Measurements from ENCODE around the gene TMEM239. TPM values are rescaled to one million over a fixed set of nuclear protein-coding genes. Genes with fewer than 3 reads are reported as not detected.
A peak's percentile ranks its signal among the peaks of the same experiment; 100 is the strongest.

Gene TMEM239
- total RNA-seq, 2 experiments from 2014 or later, result not detected

DNA sequence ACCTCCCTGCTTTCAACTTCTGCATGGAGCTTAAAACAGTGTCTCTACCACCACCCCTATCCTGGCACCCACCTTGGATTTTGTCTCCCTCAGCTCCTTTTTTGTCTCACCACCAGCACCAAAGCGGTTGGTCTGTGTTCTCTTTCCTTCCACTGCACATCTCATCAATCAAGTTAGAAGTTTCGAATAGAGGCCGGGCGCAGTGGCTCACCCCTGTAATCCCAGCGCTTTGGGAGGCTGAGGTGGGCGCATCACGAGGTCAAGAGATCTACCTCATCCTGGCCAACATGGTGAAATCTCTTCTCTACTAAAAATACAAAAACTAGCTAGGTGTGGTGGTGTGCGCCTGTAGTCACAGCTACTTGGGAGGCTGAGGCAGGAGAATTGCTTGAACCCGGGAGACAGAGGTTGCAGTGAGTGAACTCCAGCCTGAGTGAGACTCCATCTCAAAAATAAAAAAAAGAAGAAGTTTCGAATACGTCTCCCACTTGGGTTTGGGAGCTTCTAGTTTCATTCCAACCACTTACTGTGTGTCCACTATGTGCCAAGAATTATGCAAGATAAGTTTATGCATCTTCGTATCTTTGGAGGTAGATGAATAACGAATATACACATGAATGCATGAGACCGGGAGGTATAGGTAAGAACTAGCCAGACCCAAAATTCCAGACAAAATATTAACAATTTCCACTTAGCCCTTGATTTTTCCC lies 18.4 kb downstream of the TMEM239 start:
- TF ChIP-seq, protein P1, sequence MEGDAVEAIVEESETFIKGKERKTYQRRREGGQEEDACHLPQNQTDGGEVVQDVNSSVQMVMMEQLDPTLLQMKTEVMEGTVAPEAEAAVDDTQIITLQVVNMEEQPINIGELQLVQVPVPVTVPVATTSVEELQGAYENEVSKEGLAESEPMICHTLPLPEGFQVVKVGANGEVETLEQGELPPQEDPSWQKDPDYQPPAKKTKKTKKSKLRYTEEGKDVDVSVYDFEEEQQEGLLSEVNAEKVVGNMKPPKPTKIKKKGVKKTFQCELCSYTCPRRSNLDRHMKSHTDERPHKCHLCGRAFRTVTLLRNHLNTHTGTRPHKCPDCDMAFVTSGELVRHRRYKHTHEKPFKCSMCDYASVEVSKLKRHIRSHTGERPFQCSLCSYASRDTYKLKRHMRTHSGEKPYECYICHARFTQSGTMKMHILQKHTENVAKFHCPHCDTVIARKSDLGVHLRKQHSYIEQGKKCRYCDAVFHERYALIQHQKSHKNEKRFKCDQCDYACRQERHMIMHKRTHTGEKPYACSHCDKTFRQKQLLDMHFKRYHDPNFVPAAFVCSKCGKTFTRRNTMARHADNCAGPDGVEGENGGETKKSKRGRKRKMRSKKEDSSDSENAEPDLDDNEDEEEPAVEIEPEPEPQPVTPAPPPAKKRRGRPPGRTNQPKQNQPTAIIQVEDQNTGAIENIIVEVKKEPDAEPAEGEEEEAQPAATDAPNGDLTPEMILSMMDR (IDR thresholded peaks at IDR 0.05), result no peak
- no peak overlapping the region for H3K4me3 ChIP-seq (ENCODE audit: low read length)
- H3K4me1 ChIP-seq (ENCODE audit: insufficient read depth, low read length), result peaks cover 9% of the 10 kb centered on the region
- Mint-ChIP-seq H3K4me1 (ENCODE audit: low read depth) (peaks cover 16% of the 10 kb centered on the region), H3K27ac (no peak overlapping the region), H3K4me3 (no peak overlapping the region), H3K36me3 (ENCODE audit: low read depth) (peaks cover 28% of the 10 kb centered on the region), H3K27me3 (no peaks in the 10 kb centered on the region), H3K9me3 (no peaks in the 10 kb centered on the region)
- no peaks in the 10 kb centered on the region for H3K27me3 ChIP-seq (ENCODE audit: control insufficient read depth in 1 of 2, insufficient read depth in 2 of 2, low read length in 2 of 2)
- ChIA-PET POLR2A (interaction anchor here (0.9 kb wide), 1 partner anchor 41 kb away, joined by 3 read pairs; no protein-coding TSS in a partner anchor), CTCF (no interaction called here)
- intact Hi-C loops (cut with DNase I, micrococcal nuclease), result loop anchor here in 1 of 2 experiments (5.0 kb wide), 2 partner anchors 87 to 177 kb away; no protein-coding TSS in a partner anchor
- ATAC-seq (ENCODE audit: poor library complexity), result no peak
- H3K9me3 ChIP-seq (ENCODE audit: control insufficient read depth in 1 of 2, insufficient read depth in 1 of 2, low read length in 2 of 2), result no peaks in the 10 kb centered on the region
- no peak for DNase-seq
- H3K36me3 ChIP-seq (ENCODE audit: insufficient read depth, low read length), result peaks cover 6% of the 10 kb centered on the region
- H3K27ac ChIP-seq (ENCODE audit: low read depth in 1 of 2, low read length in 2 of 2), result no peak overlapping the region

DNA sequence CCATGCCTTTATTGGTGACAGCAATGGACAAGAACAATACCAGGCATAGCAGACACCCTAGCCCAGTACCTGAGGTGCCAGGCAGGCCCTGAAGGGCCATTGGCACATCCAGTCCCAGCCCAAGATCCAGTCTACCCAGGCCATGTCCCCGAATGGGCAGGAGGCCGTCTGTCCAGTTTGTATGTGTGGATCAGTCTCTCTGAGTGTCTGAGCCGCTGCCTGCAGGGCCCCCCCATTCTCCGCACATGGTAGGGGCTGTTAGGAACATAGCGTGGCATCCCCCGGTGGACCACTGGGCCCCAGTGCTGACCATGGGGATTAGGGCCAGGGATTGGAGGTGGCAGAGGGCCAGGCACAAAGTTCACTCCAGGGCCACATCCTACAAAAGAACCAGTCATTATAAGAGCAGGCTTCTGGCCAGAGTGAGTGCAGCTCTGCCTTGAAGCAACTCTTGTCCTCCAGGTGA lies 19.2 kb downstream of the TMEM239 start:
- H3K27ac ChIP-seq (ENCODE audit: low read depth in 1 of 2, low read length in 2 of 2), result no peak overlapping the region
- H3K27me3 ChIP-seq (ENCODE audit: control insufficient read depth in 1 of 2, insufficient read depth in 2 of 2, low read length in 2 of 2), result no peaks in the 10 kb centered on the region
- no peak overlapping the region for H3K4me3 ChIP-seq (ENCODE audit: low read length)
- no peaks in the 10 kb centered on the region for H3K27me3 Mint-ChIP-seq
- POLR2A ChIA-PET, result no interaction called here
- CTCF ChIA-PET, result no interaction called here
- no peak overlapping the region for H3K27ac Mint-ChIP-seq
- H3K9me3 Mint-ChIP-seq, result no peaks in the 10 kb centered on the region
- peaks cover 17% of the 10 kb centered on the region for H3K4me1 ChIP-seq (ENCODE audit: insufficient read depth, low read length)
- H3K9me3 ChIP-seq (ENCODE audit: control insufficient read depth in 1 of 2, insufficient read depth in 1 of 2, low read length in 2 of 2), result no peaks in the 10 kb centered on the region
- peaks cover 28% of the 10 kb centered on the region for H3K36me3 Mint-ChIP-seq (ENCODE audit: low read depth)
- DNase-seq, result no peak
- no peak overlapping the region for H3K4me3 Mint-ChIP-seq
- H3K4me1 Mint-ChIP-seq (ENCODE audit: low read depth), result peaks cover 18% of the 10 kb centered on the region
- H3K36me3 ChIP-seq (ENCODE audit: insufficient read depth, low read length), result peaks cover 6% of the 10 kb centered on the region
- TF ChIP-seq, protein P1 (IDR thresholded peaks at IDR 0.05), result no peak
- ATAC-seq (ENCODE audit: poor library complexity), result no peak
- intact Hi-C loops (cut with DNase I, micrococcal nuclease), result loop anchor here in 1 of 2 experiments (5.0 kb wide), 2 partner anchors 88 to 178 kb away; no protein-coding TSS in a partner anchor

DNA sequence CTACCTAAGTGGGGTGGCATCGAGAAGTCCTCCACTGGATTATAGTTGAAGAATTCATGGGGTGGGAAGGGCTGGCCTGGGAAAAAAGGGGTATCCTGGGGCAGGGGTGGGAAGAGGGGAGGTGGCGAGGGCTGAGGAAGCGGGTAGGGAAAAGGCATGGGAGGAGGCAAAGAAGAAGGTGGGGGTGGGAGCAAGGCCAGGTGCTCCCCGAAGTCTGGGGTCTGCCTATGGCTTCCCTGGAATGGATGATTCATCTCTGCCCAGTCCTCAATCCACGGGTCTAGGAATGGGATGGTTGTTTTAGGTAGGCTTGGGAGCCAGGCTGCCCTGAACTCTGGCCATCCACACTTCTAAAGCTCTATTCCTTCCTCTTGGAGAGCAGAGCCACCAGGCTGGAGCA lies 19.9 kb downstream of the TMEM239 start:
- Histone ChIP-seq H3K36me3 (ENCODE audit: insufficient read depth, low read length) (peaks cover 6% of the 10 kb centered on the region), H3K27ac (ENCODE audit: low read depth in 1 of 2, low read length in 2 of 2) (no peak overlapping the region), H3K9me3 (ENCODE audit: control insufficient read depth in 1 of 2, insufficient read depth in 1 of 2, low read length in 2 of 2) (no peaks in the 10 kb centered on the region), H3K4me1 (ENCODE audit: insufficient read depth, low read length) (peaks cover 20% of the 10 kb centered on the region), H3K27me3 (ENCODE audit: control insufficient read depth in 1 of 2, insufficient read depth in 2 of 2, low read length in 2 of 2) (no peaks in the 10 kb centered on the region), H3K4me3 (ENCODE audit: low read length) (no peak overlapping the region)
- ATAC-seq (ENCODE audit: poor library complexity), result no peak
- Mint-ChIP-seq H3K36me3 (ENCODE audit: low read depth) (peaks cover 28% of the 10 kb centered on the region), H3K27me3 (no peaks in the 10 kb centered on the region), H3K4me3 (no peak overlapping the region), H3K4me1 (ENCODE audit: low read depth) (peaks cover 20% of the 10 kb centered on the region), H3K27ac (peak overlapping the region; percentile 32), H3K9me3 (no peaks in the 10 kb centered on the region)
- intact Hi-C loops (cut with DNase I, micrococcal nuclease), result loop anchor here in 1 of 2 experiments (5.0 kb wide), 2 partner anchors 89 to 179 kb away; no protein-coding TSS in a partner anchor
- TF ChIP-seq, protein P1 (IDR thresholded peaks at IDR 0.05), result no peak
- CTCF ChIA-PET, result no interaction called here
- POLR2A ChIA-PET, result interaction anchor here (1.0 kb wide), 1 partner anchor 14 kb away, joined by 3 read pairs; no protein-coding TSS in a partner anchor
- no peak for DNase-seq

Data from CD4-positive, alpha-beta T cell (primary cell).